Endothelial cell of umbilical vein (primary cell): Measurements from ENCODE around the gene C11orf21. TPM values are rescaled to one million over a fixed set of nuclear protein-coding genes. Genes with fewer than 3 reads are reported as not detected.

ENCODE experiments used
- BruUV-seq: library from RNA; stranded (reverse); fragments of 400-500 nt; replicated peaks from 2 replicates; lab custom pipeline; 2021; lab: Mats Ljungman, UMichigan
- CTCF ChIA-PET: fragments of 300-600, 350-600 bp; sonication (Branson Sonifier 250); formaldehyde crosslinking; loops from one replicate; lab custom pipeline; 2021; ENCODE audit warnings: antibody characterized with exemption, inconsistent platforms; lab: Charles Lee
- POLR2A ChIA-PET: fragments of 300-600, 350-600 bp; sonication (Branson Sonifier 250); formaldehyde crosslinking; loops from one replicate; lab custom pipeline; 2021; ENCODE audit warnings: antibody characterized with exemption, inconsistent platforms; lab: Charles Lee
- DNase-seq: peaks from one replicate; pipeline ENCODE4 v3.0.0-alpha.2; 2011; ENCODE audit warnings: low read depth, low spot score
- FAIRE-seq: peaks from 2 replicates; lab custom pipeline; 2011; peaks lifted over from hg19 to GRCh38; lab: Jason Lieb, UNC
- H2AFZ ChIP-seq: 2 replicates; pipeline ENCODE4 v1.6.0; 2012; ENCODE audit warnings: low read depth, low read length, control low read depth, inconsistent platforms
- H3K27ac ChIP-seq: 2 replicates; pipeline ENCODE4 v1.5.1; 2011; ENCODE audit warnings: low read depth, mild to moderate bottlenecking, control low read depth, low read length, moderate library complexity; ENCODE audit not compliant: insufficient read depth
- H3K27me3 ChIP-seq, 2 experiments: 2 replicates each; pipeline versions ENCODE4 v1.6.0 to v1.6.1; 2011; ENCODE audit warnings: low read length in 2 of 2, mixed read lengths in 1 of 2; ENCODE audit not compliant: control insufficient read depth in 2 of 2, insufficient read depth in 2 of 2
- H3K36me3 ChIP-seq, 2 experiments: 2 replicates in 1 of 2; 3 replicates in 1 of 2; pipeline ENCODE4 v1.5.1; 2011; ENCODE audit warnings: low read length in 2 of 2, mild to moderate bottlenecking in 1 of 2, moderate library complexity in 1 of 2; ENCODE audit not compliant: control insufficient read depth in 2 of 2, insufficient read depth in 2 of 2; ENCODE audit errors: extremely low read depth in 1 of 2
- H3K4me1 ChIP-seq: 3 replicates; pipeline ENCODE4 v1.5.1; 2011; ENCODE audit warnings: mild to moderate bottlenecking, low read length; ENCODE audit not compliant: control insufficient read depth, insufficient read depth; ENCODE audit errors: extremely low read depth
- H3K4me2 ChIP-seq: 2 replicates; pipeline ENCODE4 v1.6.1; 2011; ENCODE audit warnings: low read length, control low read depth, mixed read lengths; ENCODE audit not compliant: insufficient read depth
- H3K4me3 ChIP-seq, 3 experiments: fragments of 200-600 bp in 1 of 3; sonication (generic), shearing (Covaris generic) in 1 of 3; replicated peaks in 1 of 3; 2 replicates each; pipeline ENCODE4 v1.5.1; 2011 to 2016; ENCODE audit warnings: control low read depth in 3 of 3, low read length in 3 of 3, mild to moderate bottlenecking in 2 of 3, inconsistent platforms in 1 of 3, low read depth in 1 of 3, moderate library complexity in 1 of 3; ENCODE audit not compliant: insufficient read depth in 1 of 3
- H3K79me2 ChIP-seq: 2 replicates; pipeline ENCODE4 v1.6.0; 2012; ENCODE audit warnings: low read length, inconsistent platforms; ENCODE audit not compliant: control insufficient read depth, insufficient read depth
- H3K9ac ChIP-seq: replicated peaks from 2 replicates; pipeline ENCODE3; 2011; ENCODE audit warnings: low read length, control low read depth; ENCODE audit not compliant: insufficient read depth; ENCODE audit errors: extremely low read depth
- H3K9me1 ChIP-seq: replicated peaks from 3 replicates; pipeline ENCODE4 v1.6.0; 2011; ENCODE audit warnings: mild to moderate bottlenecking, low read length; ENCODE audit not compliant: control insufficient read depth, insufficient read depth; ENCODE audit errors: extremely low read depth
- H3K9me3 ChIP-seq: replicated peaks from 2 replicates; pipeline ENCODE4 v1.5.1; 2012; ENCODE audit warnings: low read length, inconsistent platforms; ENCODE audit not compliant: control insufficient read depth, insufficient read depth
- H4K20me1 ChIP-seq: replicated peaks from 2 replicates; pipeline ENCODE3; 2011; ENCODE audit warnings: mild to moderate bottlenecking, low read length; ENCODE audit not compliant: control insufficient read depth, insufficient read depth; ENCODE audit errors: extremely low read depth
- CTCF ChIP-seq, 2 donors: IDR thresholded peaks; 1 replicate in 1 of 2; 2 replicates in 1 of 2; pipeline ENCODE4 v1.5.1; 2011; ENCODE audit warnings: low read length in 2 of 2, mild to moderate bottlenecking in 2 of 2, moderate library complexity in 2 of 2, control low read depth in 1 of 2, inconsistent platforms in 1 of 2, low read depth in 1 of 2; ENCODE audit not compliant: insufficient read depth in 1 of 2; ENCODE audit errors: extremely low read depth in 1 of 2
- EZH2 ChIP-seq: IDR thresholded peaks from 2 replicates; pipeline ENCODE4 v1.6.1; 2012; ENCODE audit warnings: borderline replicate concordance, low read depth, mild to moderate bottlenecking, moderate library complexity, low read length, inconsistent platforms; ENCODE audit not compliant: severe bottlenecking
- FOS ChIP-seq: IDR thresholded peaks from 2 replicates; pipeline ENCODE4 v1.6.1; 2011; ENCODE audit warnings: mild to moderate bottlenecking, low read length, moderate library complexity, borderline replicate concordance; ENCODE audit not compliant: insufficient read depth
- JUN ChIP-seq: IDR thresholded peaks from 2 replicates; pipeline ENCODE4 v1.6.1; 2011; ENCODE audit warnings: borderline replicate concordance, low read depth; ENCODE audit not compliant: insufficient read length, insufficient read depth
- MAX ChIP-seq: IDR thresholded peaks from 2 replicates; pipeline ENCODE4 v1.6.1; 2011; ENCODE audit not compliant: insufficient read depth, insufficient read length
- dilution Hi-C: fragments of 300-500 bp; cut with MboI; formaldehyde crosslinking; loops from one replicate; pipeline ENCODE4 v1.15.0; 2019; ENCODE audit warnings: low sequenced_read_pairs; ENCODE audit not compliant: extremely low pct_ligation_motif_present
- intact Hi-C: fragments of 100-400 bp; cut with micrococcal nuclease; formaldehyde crosslinking; loops from one replicate; pipeline ENCODE4 v1.10.0; 2022
- polyA plus RNA-seq, 4 experiments: library from polyadenylated mRNA; depleted of rRNA in 3 of 4; stranded (reverse) in 3 of 4; unstranded in 1 of 4; fragments of >200 nt; gene quantifications; 2 replicates each; pipeline versions ENCODE4 v1.2.1 to v1.2.3, GENCODE V29; 2011 to 2012; ENCODE audit warnings: missing spikeins in 1 of 4
- total RNA-seq: library from RNA; stranded (reverse); gene quantifications from 2 replicates; pipeline ENCODE4 v1.2.3, GENCODE V29; 2021

The C11orf21 gene
- total and polyA plus RNA-seq, 2 donors (not counting 3 experiments of a cell fraction or from before 2014, with no cell fraction given): not detected

GRCh38 chr11:2276280-2277007, 25.3 kb downstream of the C11orf21 start:
- Histone ChIP-seq H3K4me2 (no peak overlapping the region), H3K4me3 (no peak overlapping the region), H3K79me2 (no peaks in the 10 kb centered on the region), H3K9me3 (no peaks in the 10 kb centered on the region), H3K9ac (no peak overlapping the region), H4K20me1 (no peaks in the 10 kb centered on the region), H3K36me3 (no peaks in the 10 kb centered on the region), H2AFZ (no peak overlapping the region), H3K27ac (no peak overlapping the region), H3K9me1 (no peaks in the 10 kb centered on the region), H3K4me1 (no peaks in the 10 kb centered on the region), H3K27me3 (peaks cover 16 to 21% of the 10 kb centered on the region in 2 experiments)
- FAIRE-seq (no peak), DNase-seq (no peak)
- CTCF ChIA-PET: interaction anchor here (1.5 kb wide), 1 partner anchor 49 kb away, joined by 4 read pairs; no protein-coding TSS in a partner anchor
- intact Hi-C loops: no loop called here
- TF ChIP-seq JUN: no peak
- no peak for TF ChIP-seq EZH2
- TF ChIP-seq CTCF (IDR thresholded peaks at IDR 0.05; ENCODE audit: extremely low read depth in 1 of 2, insufficient read depth in 1 of 2, low read depth in 1 of 2, low read length in 2 of 2): no peak
- TF ChIP-seq MAX: no peak
- TF ChIP-seq FOS: no peak
- POLR2A ChIA-PET: no interaction called here
- dilution Hi-C loops: no loop called here
- no TSS peak for BruUV-seq
